MM.1S (cell line): ENCODE results near the gene OVOL2.

Experiments
- CTCF ChIP-seq: fragments of 300-600 bp; sonication (generic); IDR thresholded peaks from 2 replicates; pipeline ENCODE4 v1.5.1; 2016; ENCODE audit warnings: antibody characterized with exemption, low read length, mixed read lengths
- EZH2 ChIP-seq: fragments of 300-600 bp; sonication (generic); optimal IDR thresholded peaks from 2 replicates; pipeline ENCODE3; 2017; ENCODE audit warnings: low read depth, mild to moderate bottlenecking, antibody characterized with exemption, low read length, mixed read lengths
- EZH2phosphoT487 ChIP-seq: fragments of 300-600 bp; sonication (generic); IDR thresholded peaks from 2 replicates; pipeline ENCODE4 v1.6.1; 2018; ENCODE audit warnings: antibody characterized with exemption, low read length

DNA sequence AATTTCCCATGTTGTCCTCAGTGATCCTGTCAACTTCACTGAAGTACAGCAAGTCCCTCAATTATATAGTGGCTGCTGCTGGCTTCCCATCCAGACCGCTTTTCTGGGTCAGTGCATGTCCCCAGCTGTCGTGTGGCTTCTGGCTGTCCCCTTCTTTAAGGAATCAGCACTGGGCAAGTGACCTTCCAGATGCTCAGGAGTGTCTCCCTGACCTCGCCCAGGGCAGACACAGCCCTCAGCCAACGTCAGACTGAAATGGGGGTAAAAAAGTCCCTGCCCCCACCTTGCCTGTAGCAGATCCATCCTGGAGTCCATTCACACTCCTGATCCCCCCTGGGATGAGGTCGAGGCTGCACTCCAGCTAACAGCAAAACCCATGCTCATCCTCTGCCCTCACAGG lies 23.7 kb downstream of the OVOL2 start:
- TF ChIP-seq CTCF: no peak
- no peak for TF ChIP-seq EZH2
- TF ChIP-seq EZH2phosphoT487: no peak
